GM12874 (cell line): Measurements from ENCODE around the gene PRR29.

ENCODE experiments used
- CTCF ChIP-seq: IDR thresholded peaks from 2 replicates; pipeline ENCODE4 v1.5.1; 2011; ENCODE audit warnings: low read depth, mild to moderate bottlenecking, control low read depth, low read length, moderate library complexity; ENCODE audit not compliant: insufficient read depth

PRR29 gene

GRCh38 chr17:63985387-63986140, 12.6 kb upstream of the PRR29 start:
- TF ChIP-seq CTCF = no peak

GRCh38 chr17:63986821-63987220, 11.3 kb upstream of the PRR29 start:
- TF ChIP-seq CTCF = no peak

- TF ChIP-seq CTCF = no peak
Measured at GRCh38 chr17:63987221-63988126, 10.7 kb upstream of the PRR29 start.

GRCh38 chr17:63988127-63988478, 10.0 kb upstream of the PRR29 start:
- no peak for TF ChIP-seq CTCF

GRCh38 chr17:63988741-63989621, 9.2 kb upstream of the PRR29 start:
- no peak for TF ChIP-seq CTCF

- TF ChIP-seq CTCF = no peak
Measured at GRCh38 chr17:63989622-63990345, 8.4 kb upstream of the PRR29 start.

- TF ChIP-seq CTCF = no peak
Measured at GRCh38 chr17:63991611-63992010, 6.5 kb upstream of the PRR29 start.
